Nucleus accumbens (tissue), 56 donors: ENCODE results near the gene OR6C65.
"Not testable (repeated sequence)": the region's sequence is repeated elsewhere in the genome, so short reads cannot be mapped to it uniquely, and the experiment has no call there.

Experiments used
- DNase-seq, 56 donors: peaks; one replicate each; lab custom pipeline; 2025; lab: John Stamatoyannopoulos, UW

The OR6C65 gene

DNA sequence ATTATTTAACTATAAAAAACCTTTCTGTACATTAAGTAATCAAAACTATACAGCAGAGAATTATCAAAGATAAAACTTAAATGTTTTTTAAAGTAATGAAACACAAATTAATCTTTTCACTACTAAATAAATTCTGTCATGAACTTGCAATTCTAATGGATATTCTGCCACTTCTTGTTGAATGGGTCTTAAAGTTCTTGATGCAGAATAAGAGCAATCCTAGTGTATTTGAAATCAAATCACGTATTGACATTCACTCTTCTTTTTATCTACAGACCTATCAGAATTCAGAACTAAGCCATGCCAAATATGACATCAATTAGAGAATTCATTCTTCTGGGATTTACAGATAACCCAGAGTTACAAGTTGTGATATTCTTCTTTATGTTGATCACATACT, at the start of gene OR6C65:
Gene OR6C65 (plus strand): TSS at position 301 of the 400 bp plus-strand sequence. CDS start 0 bp downstream, at position 301.
- no peak for DNase-seq

DNA sequence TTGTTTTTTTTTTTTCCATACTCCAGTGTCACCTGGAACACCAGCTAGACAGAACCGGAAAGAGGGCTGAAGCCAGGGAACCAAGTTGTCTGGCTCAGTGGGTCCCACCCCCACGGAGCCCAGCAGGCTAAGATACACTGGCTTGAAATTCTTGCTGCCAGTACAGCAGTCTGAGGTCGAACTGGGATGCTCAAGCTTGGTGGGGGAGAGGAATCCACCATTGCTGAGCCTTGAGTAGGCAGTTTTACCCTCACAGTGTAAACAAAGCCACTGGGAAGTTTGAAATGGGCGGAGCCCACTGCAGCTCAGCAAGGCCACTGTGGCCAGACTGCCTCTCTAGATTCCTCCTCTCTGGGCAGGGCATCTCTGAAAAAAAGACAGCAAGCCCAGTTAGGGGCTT, 45.0 kb upstream of the OR6C65 start:
- not testable (repeated sequence) for DNase-seq

DNA sequence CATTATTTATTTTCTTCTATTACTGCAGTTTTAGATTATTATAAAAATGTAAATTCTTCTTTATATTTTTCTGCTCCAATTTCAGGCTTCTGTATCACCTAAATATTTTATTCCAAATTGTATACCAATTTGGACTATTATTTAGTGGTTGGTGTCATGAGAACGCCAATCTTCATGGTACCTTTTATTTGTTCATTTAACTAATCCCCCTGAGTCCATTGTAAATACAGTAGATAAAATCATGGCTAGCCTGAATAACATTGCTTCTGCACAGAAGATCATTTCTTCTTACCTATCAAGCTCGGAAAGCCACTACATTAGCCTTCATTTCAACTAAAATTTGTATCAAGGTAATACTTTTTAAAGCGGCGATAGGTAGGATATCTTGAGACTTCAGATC, 37.7 kb upstream of the OR6C65 start, which contains the start of gene OR6C75:
Gene OR6C75 (plus strand): TSS at position 301 of the 400 bp plus-strand sequence. CDS start 2,136 bp downstream, outside the sequence.
- DNase-seq, result no peak

DNA sequence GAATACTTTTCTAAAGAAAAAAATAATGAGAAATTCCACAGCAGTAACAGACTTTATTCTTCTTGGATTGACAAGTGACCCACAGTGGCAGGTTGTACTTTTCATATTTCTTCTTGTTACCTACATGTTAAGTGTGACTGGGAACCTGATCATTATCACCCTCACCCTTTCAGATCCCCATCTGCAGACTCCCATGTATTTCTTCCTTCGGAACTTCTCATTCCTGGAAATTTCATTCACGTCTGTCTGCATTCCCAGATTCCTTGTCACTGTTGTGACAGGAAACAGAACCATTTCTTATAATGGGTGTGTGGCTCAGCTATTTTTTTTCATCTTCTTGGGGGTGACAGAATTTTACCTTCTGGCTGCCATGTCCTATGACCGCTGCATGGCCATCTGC, 35.2 kb upstream of the OR6C65 start:
- no peak for DNase-seq

DNA sequence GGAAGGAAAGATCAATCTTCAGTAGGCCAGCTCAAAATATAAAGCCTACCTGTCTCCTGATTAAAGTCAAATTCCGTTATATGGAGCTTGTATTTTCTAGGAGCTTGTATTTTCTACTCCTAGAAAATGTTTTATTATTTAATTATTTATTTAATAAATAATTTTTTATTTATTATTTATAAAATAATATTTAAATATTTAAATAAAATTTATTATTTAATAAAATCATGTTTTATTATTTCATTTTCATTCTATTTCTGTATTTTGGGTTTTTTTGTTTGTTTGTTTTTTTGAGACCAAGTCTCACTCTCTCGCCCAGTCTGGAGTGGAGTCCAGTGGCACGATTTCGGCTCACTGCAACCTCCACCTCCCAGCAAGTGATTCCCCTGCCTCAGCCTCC, 27.8 kb upstream of the OR6C65 start:
- DNase-seq, result no peak

DNA sequence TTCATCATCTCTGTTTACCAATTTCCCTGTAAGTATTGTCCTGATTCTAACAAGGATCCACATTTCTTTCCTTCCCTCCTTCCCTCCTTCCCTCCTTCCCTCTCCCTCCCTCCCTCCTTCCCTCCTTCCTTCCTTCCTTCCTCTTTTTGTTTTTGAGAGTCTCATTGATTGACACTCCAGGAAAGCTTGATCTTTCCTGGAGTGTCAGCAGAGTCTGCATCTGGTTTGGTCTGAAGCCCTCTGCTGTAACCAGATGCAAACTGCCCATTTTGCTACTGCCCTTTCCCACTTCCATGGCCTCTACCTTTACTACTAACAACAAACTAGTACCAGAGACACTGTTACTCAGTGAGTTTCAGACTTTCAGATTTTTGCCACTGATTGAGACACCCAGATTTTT, 14.4 kb upstream of the OR6C65 start:
- DNase-seq, result no peak

DNA sequence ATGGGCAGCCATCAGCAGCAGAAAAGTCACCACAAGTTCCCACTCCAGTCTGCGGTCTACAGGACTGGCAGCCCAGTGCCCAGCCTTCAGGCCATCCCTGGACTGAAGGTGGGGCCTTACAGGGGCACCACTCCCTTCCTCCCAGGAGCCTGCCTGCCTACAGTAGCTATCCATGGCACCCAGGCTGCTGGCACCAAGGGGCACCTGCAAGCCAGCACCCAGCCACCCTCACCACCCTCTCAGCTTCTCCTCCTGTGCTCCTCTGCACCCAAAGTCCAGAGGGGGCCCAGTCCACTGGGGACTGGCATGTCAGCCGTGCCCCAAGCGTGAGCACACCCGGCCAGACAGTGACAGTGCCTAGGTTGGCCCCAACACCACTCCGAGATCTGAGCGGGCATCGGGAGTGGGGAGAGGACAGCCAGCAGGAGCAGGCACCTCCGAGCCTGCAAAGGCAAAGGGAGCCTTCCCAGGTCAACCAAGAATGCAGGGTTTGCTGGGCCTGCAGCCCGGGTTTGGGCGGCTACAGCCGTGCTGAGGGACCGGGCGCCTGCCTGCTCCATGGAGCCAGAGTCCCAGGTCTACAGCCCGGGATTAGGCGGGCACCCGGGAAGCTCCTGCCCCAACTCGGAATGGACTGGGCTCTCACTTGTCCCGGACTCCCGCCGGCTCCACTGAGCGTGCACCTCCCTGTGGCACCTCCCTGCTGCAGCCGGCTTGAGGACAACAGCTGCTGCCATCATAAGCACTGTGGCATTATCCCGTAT, 8.1 kb upstream of the OR6C65 start:
- no peak for DNase-seq

DNA sequence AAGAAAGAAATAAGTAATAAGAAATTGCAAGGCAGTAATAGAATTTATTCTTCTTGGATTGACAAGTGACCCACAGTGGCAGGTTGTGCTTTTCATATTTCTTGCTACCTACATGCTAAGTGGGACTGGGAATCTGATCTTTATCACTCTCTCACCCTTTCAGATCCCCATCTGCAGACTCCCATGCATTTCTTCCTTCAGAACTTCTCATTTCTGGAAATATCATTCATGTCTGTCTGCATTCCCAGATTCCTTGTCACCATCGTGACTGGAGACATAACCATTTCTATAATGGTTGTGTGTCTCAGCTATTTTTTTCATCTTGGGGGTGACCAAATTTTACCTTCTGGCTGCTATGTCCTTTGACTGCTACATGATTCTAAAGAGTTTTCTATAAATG, 4.0 kb upstream of the OR6C65 start:
- no peak for DNase-seq

DNA sequence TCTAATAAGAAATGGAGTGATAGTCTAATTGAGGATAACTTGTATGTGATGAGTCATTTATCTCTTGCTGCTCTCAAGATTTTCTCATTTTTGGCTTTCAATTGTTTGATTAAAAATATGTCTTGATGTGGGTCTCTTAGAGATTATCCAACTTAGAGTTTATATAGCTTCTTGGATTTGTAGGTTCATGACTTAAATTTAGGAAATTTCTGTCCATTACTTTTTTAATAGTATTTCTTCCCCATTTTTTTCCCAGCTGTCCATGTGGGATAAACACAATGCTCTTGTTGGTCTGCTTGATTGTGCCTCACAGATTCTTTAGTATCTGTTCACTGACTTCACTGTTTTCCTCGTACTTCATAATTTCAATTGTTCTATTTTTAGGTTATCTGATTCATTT, 7.5 kb downstream of the OR6C65 start:
- DNase-seq, result no peak

DNA sequence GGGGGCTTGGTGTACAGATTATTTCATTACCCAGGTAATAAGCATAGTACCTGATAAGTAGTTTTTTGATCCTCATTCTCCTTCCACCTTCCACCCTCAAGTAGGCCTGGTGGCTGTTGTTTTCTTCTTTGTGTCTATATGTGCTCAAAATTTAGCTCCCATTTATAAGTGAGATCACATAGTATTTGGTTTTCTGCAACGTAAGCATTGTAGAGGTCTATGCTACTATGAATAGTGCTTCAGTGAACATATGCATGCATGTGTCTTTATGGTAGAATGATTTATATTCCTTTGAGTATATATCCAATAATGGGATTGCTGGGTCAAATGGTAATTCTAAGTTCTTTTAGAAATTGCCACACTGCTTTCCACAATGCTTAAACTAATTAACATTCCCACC, 8.8 kb downstream of the OR6C65 start:
- DNase-seq, result not testable (repeated sequence)

DNA sequence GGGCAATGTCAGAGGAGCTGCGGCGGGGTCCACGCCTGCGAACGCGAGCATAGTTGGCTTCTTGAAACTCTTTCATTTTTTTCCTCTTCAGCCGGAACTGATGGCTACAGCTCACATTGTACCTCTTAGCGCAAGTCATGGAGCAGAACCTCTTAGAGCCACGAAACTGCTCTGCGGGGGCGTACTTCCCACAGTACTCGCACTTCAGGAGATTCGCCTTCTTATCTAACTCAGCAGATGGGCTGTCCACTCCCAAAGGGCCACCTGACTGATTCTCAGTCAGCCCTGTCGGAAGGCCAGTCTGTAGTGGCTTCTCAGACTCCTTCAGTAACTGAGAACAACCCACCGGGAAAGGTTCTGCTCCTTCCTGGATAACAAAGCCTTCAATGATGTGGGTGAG, 11.8 kb downstream of the OR6C65 start:
- not testable (repeated sequence) for DNase-seq

DNA sequence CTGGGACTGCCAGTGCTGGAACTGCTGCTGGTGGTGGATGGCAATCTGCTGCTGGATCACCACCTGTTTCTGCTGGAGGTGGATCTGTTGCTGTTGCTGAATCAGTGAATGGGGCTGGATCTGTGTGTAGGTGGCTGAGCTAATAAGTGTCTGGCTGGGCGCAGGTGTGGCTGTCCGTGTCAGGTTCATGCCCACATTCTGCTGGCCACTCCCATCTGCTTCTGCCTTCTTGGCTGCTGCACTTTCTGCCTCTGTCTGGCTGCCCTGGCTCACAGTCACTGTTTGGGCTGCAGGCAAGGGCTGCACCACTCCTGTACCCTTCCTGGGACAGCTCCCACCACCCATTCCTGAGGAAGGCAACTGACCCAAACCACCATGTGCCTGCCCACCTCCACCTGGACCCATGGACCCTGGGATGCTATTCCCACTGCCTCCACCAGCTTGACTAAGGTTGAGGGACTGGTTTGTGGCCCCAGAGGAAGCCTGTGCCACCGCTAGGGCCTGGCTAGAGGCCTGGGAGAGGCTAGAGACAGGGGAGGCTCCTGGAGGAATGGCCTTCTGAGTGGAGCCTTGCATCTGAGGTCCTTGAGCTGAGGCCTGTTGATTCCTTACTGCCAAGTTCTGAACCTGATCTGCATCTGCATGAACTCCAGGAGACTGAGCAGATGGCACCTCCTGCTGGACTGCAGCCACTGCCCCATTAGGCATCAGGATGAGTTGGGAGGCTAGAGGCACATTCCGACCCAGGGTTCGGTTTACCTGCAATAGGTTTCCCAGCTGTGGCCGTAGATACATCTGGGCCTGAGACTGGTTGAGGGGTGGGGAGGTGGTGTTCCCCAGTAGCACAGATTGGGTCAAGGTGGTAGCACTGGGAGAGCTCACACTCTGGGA, 13.4 kb downstream of the OR6C65 start:
- peak in 2 of 56 donors; percentile 1 to 2 for DNase-seq

DNA sequence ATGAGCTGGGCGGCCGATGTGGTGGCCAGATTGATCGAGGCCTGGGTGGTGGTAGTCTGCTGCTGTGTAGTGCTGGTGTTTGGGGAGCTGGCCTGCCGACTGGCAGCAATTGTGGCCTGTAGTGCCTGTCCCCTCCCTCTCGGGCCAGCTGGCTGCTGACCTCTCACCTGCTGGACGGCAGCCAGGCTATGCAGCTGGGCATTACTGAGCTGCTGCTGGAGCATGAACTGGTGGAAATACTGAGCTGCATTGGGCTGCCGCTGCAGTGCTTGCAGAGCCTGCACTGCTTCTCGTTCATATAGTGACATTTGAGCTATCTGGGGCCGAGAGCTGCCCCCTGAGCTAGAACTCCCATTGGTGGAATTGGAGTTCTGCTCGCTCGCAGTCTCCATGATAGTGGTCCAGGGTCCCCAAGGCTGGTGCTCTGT, 14.1 kb downstream of the OR6C65 start:
- DNase-seq, result not testable (repeated sequence)

DNA sequence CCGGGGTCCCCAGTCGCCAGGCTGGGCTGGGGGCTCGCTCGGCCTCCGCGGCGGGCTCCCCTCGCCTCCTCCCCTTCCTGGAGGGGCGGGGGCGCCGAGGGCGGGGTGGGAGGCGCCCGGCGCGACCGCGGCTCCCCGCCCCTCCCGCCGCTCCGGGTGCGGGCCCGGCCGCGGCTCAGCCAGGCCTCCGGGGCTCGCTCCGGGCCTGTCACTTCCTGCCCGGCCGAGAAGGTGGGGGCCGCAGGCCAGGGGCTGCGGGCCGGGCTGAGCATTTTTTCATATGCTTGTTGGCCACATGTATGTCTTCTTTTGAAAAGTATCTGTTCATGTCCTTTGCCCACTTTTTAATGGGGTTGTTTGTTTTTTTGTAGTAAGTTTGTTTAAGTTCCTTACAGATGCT, 14.6 kb downstream of the OR6C65 start:
- DNase-seq, result not testable (repeated sequence)

DNA sequence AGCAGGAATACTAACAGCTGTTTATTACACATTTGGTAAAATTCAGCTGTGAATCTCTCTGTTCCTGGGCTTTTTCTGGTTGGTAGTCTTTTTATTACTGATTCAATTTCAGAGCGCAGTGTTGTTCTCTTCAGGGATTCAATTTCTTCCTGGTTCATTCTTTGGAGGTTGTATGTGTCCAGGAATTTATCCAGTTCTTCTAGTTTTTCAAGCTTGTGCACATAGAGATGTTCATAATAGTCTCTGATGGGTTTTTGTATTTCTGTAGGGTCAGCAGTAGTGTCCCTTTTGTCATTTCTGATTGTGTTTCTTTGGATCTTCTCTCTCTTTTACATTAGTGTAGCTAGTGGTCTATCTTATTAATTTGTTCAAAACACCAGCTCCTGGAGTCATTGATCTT, 16.6 kb downstream of the OR6C65 start:
- no peak for DNase-seq

DNA sequence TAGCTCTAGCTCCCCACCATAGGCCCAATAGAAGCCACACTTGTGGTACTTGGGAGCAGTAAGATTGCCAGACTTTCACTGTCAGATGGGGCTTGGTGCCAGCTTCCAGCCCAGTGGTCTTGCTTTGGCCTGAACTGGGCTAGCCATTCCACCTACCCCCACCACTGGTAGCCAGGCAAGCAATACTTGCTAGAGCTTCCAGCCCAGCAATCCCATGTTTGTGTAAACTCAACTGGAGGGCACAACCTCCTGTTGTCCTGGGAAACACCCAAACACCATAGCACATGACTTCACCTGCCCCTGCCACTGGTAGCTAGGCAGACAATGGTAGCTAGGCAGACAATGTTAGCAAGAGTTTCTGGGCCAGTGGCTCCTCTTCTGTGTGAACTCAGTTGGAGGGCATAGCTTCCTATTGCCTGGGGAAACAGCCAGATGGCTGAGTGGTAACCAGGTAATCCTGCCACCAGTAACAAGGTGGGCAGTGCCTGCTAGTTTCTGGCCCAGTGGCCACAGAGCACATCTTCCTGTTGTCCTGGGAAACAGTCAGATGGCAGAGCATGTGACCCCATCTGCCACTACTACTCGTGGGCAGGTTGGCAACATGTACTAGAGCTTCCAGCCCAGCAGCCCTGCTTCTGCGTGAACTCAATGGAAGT, 20.1 kb downstream of the OR6C65 start:
- no peak for DNase-seq

DNA sequence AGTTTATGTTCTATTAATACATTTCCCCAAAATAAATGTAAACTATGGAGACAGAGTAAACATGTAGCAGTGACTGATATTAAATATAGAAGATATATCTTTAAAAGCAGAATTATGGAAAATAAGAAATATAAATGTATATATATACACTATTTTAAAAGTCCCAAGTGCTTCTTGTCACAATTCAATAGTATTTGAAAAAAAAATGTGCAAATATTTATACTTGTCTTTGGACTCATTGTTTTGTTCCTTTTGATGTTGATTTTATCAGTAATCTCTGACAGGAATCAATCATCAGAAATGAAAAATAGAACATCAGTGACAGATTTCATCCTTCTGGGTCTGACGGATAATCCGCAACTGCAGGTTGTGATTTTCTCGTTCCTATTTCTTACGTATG, 25.6 kb downstream of the OR6C65 start, which contains the start of gene OR6C76:
Gene OR6C76 (plus strand): TSS at position 301 of the 400 bp plus-strand sequence. CDS start 0 bp downstream, at position 301.
- no peak for DNase-seq

DNA sequence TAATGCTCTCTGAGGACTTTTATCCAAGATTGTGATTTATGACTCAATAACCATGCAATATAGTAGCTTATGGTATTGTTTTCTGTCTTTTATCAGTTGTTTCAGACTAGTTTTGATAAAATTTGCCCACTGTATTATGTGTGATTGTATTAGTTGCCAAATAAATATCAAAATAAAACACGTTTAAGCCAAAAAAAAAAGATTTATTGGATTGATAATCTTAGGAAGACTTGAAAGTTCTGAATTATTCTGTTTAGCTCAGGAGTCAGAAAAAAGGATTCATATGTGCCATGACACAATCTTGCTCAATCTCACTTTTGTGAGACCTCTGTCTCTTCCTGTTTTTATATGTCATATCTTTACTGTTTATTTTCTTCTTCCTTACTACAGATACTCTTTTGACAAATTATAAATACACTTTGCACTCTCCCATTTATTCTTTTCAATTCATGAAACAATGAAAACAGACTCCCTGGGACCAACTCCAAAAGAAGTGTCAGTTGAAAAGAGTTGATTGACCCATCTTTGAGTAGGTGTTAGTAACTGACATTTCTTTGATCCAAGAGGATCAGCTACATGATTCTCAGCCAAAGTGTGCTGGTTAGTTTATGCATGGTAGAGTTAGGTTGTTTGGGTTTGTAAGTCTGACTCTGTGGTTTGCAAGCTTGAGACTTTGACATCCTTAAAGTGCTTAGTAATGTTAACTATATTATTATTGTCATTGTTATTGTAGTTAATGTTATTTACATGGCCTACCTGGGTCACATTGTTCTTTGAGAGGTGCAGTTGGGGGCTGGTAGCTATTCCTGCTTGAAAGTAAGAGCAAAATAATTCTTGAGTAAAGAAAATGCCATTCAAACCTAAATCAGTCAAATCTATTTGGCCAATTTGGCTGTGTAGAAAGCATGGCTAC, 28.3 kb downstream of the OR6C65 start:
- DNase-seq, result no peak

DNA sequence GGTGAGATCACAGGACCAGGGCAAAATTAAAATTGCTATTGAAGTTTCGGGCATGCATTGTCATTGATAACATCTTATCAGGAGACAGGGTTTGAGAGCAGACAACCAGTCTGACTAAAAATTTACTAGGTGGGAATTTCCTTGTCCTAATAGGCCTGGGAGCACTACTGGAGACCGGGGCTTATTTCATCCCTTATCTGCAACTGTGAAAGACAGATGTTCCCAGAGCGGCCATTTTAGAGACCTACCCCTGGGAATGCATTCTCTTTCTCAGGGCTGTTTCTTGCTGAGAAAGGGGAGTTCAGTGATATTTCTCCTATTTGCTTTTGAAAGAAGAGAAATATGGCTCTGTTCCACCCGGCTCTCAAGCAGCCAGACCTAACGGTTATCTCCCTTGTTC, 40.9 kb downstream of the OR6C65 start:
- not testable (repeated sequence) for DNase-seq

DNA sequence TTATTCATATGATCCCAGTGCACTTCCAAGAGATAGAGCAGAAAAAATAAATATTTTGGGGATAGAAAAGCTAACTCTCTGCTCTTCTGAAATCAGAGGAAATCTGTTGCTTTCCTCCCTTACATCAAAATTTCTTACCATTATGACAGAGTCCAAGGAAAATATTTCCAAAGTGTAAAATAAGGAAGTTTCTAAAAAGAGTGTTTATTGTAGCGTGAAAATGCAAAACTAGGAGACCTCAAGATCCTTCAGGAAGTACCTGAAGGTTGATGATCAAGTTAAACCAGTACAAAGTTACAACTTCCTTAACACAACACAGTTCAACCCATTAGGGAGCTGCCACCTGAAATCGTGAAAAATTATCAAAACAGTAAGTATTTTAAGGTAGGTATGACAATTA, 43.4 kb downstream of the OR6C65 start, which contains the start of gene OR6C2:
Gene OR6C2 (plus strand): TSS at position 301 of the 400 bp plus-strand sequence. CDS start 8,138 bp downstream, outside the sequence.
- no peak for DNase-seq
